OCI-LY3 (cell line): ENCODE results near the gene UPF1.
"Not testable (repeated sequence)": the region's sequence is repeated elsewhere in the genome, so short reads cannot be mapped to it uniquely, and the experiment has no call there.

Source experiments
- H2AFZ ChIP-seq: fragments of 200-600, 300-600 bp; shearing (Covaris generic); 2 replicates; pipeline ENCODE4 v1.6.0; 2014; ENCODE audit warnings: antibody characterized with exemption, low read depth, low read length
- H3K27ac ChIP-seq: fragments of 200-600, 300-600 bp; sonication (generic); 2 replicates; pipeline ENCODE4 v1.5.1; 2014; ENCODE audit warnings: mild to moderate bottlenecking, low read length, moderate library complexity, mixed read lengths
- H3K27me3 ChIP-seq: fragments of 200-600, 300-600 bp; sonication (generic); 2 replicates; pipeline ENCODE4 v1.6.1; 2014; ENCODE audit warnings: low read depth, low read length, mixed read lengths
- H3K36me3 ChIP-seq: fragments of 200-600, 300-600 bp; sonication (generic); replicated peaks from 2 replicates; pipeline ENCODE3; 2014; ENCODE audit warnings: low read depth, low read length, mixed read lengths
- H3K4me1 ChIP-seq: fragments of 300-600, 200-600 bp; sonication (generic); 2 replicates; pipeline ENCODE4 v1.6.1; 2014; ENCODE audit warnings: low read length, mixed read lengths
- H3K4me2 ChIP-seq: fragments of 200-600, 300-600 bp; sonication (generic); 2 replicates; pipeline ENCODE4 v1.6.1; 2014; ENCODE audit warnings: low read length, mixed read lengths
- H3K4me3 ChIP-seq: fragments of 300-600, 200-600 bp; sonication (generic); 2 replicates; pipeline ENCODE4 v1.5.1; 2014; ENCODE audit warnings: antibody characterized with exemption, mild to moderate bottlenecking, low read length, moderate library complexity
- H3K79me2 ChIP-seq: fragments of 300-600, 200-600 bp; shearing (Covaris generic); 2 replicates; pipeline ENCODE4 v1.6.1; 2014; ENCODE audit warnings: mild to moderate bottlenecking, low read length, mixed read lengths
- H3K9ac ChIP-seq: fragments of 300-600, 200-600 bp; shearing (Covaris generic); 2 replicates; pipeline ENCODE4 v1.6.0; 2014; ENCODE audit warnings: mild to moderate bottlenecking, low read length, moderate library complexity
- H3K9me3 ChIP-seq: fragments of 200-600, 300-600 bp; shearing (Covaris generic); 2 replicates; pipeline ENCODE4 v1.6.1; 2014; ENCODE audit warnings: low read length, mixed read lengths; ENCODE audit not compliant: insufficient read depth
- H4K20me1 ChIP-seq: fragments of 200-600, 300-600 bp; sonication (generic); 2 replicates; pipeline ENCODE4 v1.6.1; 2016; ENCODE audit warnings: low read length, mixed read lengths; ENCODE audit not compliant: insufficient read depth
- CTCF ChIP-seq: fragments of 200-600, 300-600 bp; sonication (generic); IDR thresholded peaks from 2 replicates; pipeline ENCODE4 v1.5.1; 2014; ENCODE audit warnings: antibody characterized with exemption, low read length, low read depth
- EZH2phosphoT487 ChIP-seq: fragments of 200-600 bp; shearing (Covaris generic); IDR thresholded peaks from 2 replicates; pipeline ENCODE4 v1.6.1; 2018; ENCODE audit warnings: antibody characterized with exemption, mixed run types, low read depth

The UPF1 gene

GRCh38 chr19:18910801-18911436 is 79.2 kb downstream of the UPF1 start:
- Histone ChIP-seq H3K27ac (no peak overlapping the region), H3K4me2 (no peak overlapping the region), H3K27me3 (no peaks in the 10 kb centered on the region), H4K20me1 (peaks cover 17% of the 10 kb centered on the region; the same call in 1 of the 2 replicates), H3K9ac (no peak overlapping the region), H3K4me3 (no peak overlapping the region), H3K4me1 (no peaks in the 10 kb centered on the region), H3K79me2 (peaks cover 32% of the 10 kb centered on the region), H3K9me3 (no peaks in the 10 kb centered on the region), H2AFZ (no peak overlapping the region), H3K36me3 (peaks cover 48% of the 10 kb centered on the region)
- TF ChIP-seq EZH2phosphoT487 (no peak), CTCF (no peak)

DNA sequence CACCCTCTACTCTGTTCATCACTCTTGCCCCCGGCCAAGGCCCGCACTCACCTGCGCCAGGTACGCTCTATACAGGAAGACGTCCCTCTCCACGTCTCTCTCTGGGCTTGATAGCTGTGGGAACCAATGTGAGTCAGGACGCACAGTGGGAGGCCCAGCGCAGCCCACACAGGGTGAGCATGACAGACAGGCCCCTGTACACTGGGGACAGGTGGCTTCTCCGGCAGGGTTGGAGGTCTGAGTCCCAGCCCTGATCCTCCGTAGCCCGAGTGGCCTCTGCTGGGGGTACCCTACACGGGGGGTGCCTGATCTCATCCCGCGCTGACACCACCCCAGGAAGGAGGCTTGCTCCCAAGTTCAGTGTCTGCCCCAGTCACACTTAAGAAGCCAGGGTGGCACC is 81.2 kb downstream of the UPF1 start:
- no peak overlapping the region for H2AFZ ChIP-seq
- no peak overlapping the region for H3K4me3 ChIP-seq
- H3K9me3 ChIP-seq = no peaks in the 10 kb centered on the region
- TF ChIP-seq CTCF (no peak), EZH2phosphoT487 (no peak)
- peaks cover 46% of the 10 kb centered on the region for H3K79me2 ChIP-seq
- peaks cover 40% of the 10 kb centered on the region for H3K36me3 ChIP-seq
- H3K9ac ChIP-seq = no peak overlapping the region
- H3K4me2 ChIP-seq = no peak overlapping the region
- no peak overlapping the region for H3K27ac ChIP-seq
- no peaks in the 10 kb centered on the region for H3K27me3 ChIP-seq
- H4K20me1 ChIP-seq = peaks cover 14% of the 10 kb centered on the region; the same call in 1 of the 2 replicates
- H3K4me1 ChIP-seq = peaks cover 4% of the 10 kb centered on the region; the same call in 1 of the 2 replicates

GRCh38 chr19:18913466-18913865 is 81.7 kb downstream of the UPF1 start:
- no peak for TF ChIP-seq EZH2phosphoT487
- no peak for TF ChIP-seq CTCF
- no peak overlapping the region for H3K4me3 ChIP-seq
- peaks cover 52% of the 10 kb centered on the region for H3K79me2 ChIP-seq
- no peaks in the 10 kb centered on the region for H3K9me3 ChIP-seq
- no peak overlapping the region for H3K9ac ChIP-seq
- peaks cover 7% of the 10 kb centered on the region; the same call in 1 of the 2 replicates for H3K4me1 ChIP-seq
- peaks cover 14% of the 10 kb centered on the region; the same call in 1 of the 2 replicates for H4K20me1 ChIP-seq
- no peak overlapping the region for H3K4me2 ChIP-seq
- no peak overlapping the region for H3K27ac ChIP-seq
- no peaks in the 10 kb centered on the region for H3K27me3 ChIP-seq
- peaks cover 39% of the 10 kb centered on the region for H3K36me3 ChIP-seq
- H2AFZ ChIP-seq = no peak overlapping the region

GRCh38 chr19:18915639-18916038 is 83.9 kb downstream of the UPF1 start:
- Histone ChIP-seq H3K79me2 (peaks cover 70% of the 10 kb centered on the region), H3K36me3 (peaks cover 32% of the 10 kb centered on the region), H2AFZ (no peak overlapping the region), H3K4me2 (no peak overlapping the region), H3K9ac (no peak overlapping the region), H3K4me3 (no peak overlapping the region), H3K9me3 (no peaks in the 10 kb centered on the region), H3K27me3 (no peaks in the 10 kb centered on the region), H3K4me1 (peaks cover 12% of the 10 kb centered on the region), H4K20me1 (peaks cover 14% of the 10 kb centered on the region; the same call in 1 of the 2 replicates), H3K27ac (no peak overlapping the region)
- TF ChIP-seq EZH2phosphoT487 (no peak), CTCF (peak; percentile 49)

DNA sequence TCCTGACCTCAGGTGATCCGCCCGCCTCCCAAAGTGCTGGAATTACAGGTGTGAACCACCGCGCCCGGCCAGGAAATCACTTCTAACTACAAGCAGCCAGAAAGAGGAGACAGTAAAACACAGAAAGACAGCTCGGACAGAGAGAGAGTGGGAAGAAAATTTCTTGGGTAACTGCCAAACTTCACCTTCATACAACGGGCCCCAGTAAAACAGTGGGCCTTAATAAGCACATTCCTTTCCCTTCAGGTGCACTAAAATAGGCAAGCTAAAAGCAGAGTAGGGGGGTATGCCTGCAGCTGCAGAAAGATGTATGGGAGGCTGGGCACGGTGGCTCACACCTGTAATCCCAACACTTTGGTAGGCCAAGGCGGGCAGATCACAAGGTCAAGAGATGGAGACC is 85.8 kb downstream of the UPF1 start:
- H3K4me3 ChIP-seq = peak overlapping the region; percentile 85; the same call in 1 of the 2 replicates
- not testable (repeated sequence) for H3K9ac ChIP-seq, H3K27ac ChIP-seq

More for the DNA sequence above, 85.8 kb downstream of the UPF1 start:
- Histone ChIP-seq H4K20me1 (peaks cover 14% of the 10 kb centered on the region; the same call in 1 of the 2 replicates), H3K79me2 (peaks cover 81% of the 10 kb centered on the region), H3K36me3 (peaks cover 35% of the 10 kb centered on the region), H3K4me1 (peaks cover 13% of the 10 kb centered on the region)
- not testable (repeated sequence) for H3K9me3 ChIP-seq, H3K27me3 ChIP-seq, H2AFZ ChIP-seq, H3K4me2 ChIP-seq
